Activated T-cell treated with anti-CD3 and anti-CD28 coated beads, Interleukin-2, amount 50 U/mL, for 4 hours (primary cell): Measurements from ENCODE around the gene PTPRO. TPM values are rescaled to one million over a fixed set of nuclear protein-coding genes. Genes with fewer than 3 reads are reported as not detected.
A peak's percentile ranks its signal among the peaks of the same experiment; 100 is the strongest.

ENCODE experiments used
- ATAC-seq, 2 donors: fragments of 200-7000 bp; cut with Tn5 transposase; one replicate each; pipeline ENCODE4 v1.10.0; 2021
- DNase-seq: peaks from one replicate; pipeline ENCODE4 v3.0.0-alpha.2; 2020
- H3K27me3 Mint-ChIP-seq: one replicate; pipeline ENCODE4 v1.8.0; 2021; ENCODE audit warnings: low read depth, mixed read lengths
- H3K36me3 Mint-ChIP-seq: one replicate; pipeline ENCODE4 v1.8.0; 2022; ENCODE audit warnings: mixed read lengths; ENCODE audit not compliant: insufficient read depth
- H3K4me1 Mint-ChIP-seq: one replicate; pipeline ENCODE4 v1.8.0; 2021; ENCODE audit warnings: low read depth, mixed read lengths
- H3K4me3 Mint-ChIP-seq: one replicate; pipeline ENCODE4 v1.8.0; 2021; ENCODE audit warnings: mild to moderate bottlenecking, moderate library complexity, mixed read lengths
- H3K9me3 Mint-ChIP-seq: one replicate; pipeline ENCODE4 v1.8.0; 2021; ENCODE audit warnings: mixed read lengths
- total RNA-seq, 3 donors: library from RNA; stranded (reverse); gene quantifications; one replicate each; pipeline ENCODE4 v1.2.1, GENCODE V29; 2021

The PTPRO gene
- total RNA-seq, 3 donors from 2014 or later = 0.14 TPM; not detected in 2

- ATAC-seq (peak; percentile 82 to 84), DNase-seq (no peak)
- Mint-ChIP-seq H3K4me1 (peaks cover 24% of the 10 kb centered on the region), H3K36me3 (no peaks in the 10 kb centered on the region), H3K27me3 (no peaks in the 10 kb centered on the region), H3K9me3 (no peaks in the 10 kb centered on the region), H3K4me3 (peak overlapping the region; percentile 69)
These were observed 212.0 kb downstream of the PTPRO start for GRCh38 chr12:15534322-15534721.

- no peaks in the 10 kb centered on the region for H3K9me3 Mint-ChIP-seq
- DNase-seq = no peak
- H3K4me3 Mint-ChIP-seq = peak overlapping the region; percentile 69
- peaks cover 24% of the 10 kb centered on the region for H3K4me1 Mint-ChIP-seq
- no peaks in the 10 kb centered on the region for H3K27me3 Mint-ChIP-seq
- no peaks in the 10 kb centered on the region for H3K36me3 Mint-ChIP-seq
- no peak for ATAC-seq
These were observed 212.6 kb downstream of the PTPRO start for GRCh38 chr12:15534874-15535273.

GRCh38 chr12:15535352-15535781, 213.1 kb downstream of the PTPRO start:
- no peak for DNase-seq
- H3K27me3 Mint-ChIP-seq = no peaks in the 10 kb centered on the region
- H3K4me1 Mint-ChIP-seq = peaks cover 27% of the 10 kb centered on the region
- no peak for ATAC-seq
- H3K9me3 Mint-ChIP-seq = no peaks in the 10 kb centered on the region
- H3K36me3 Mint-ChIP-seq = no peaks in the 10 kb centered on the region
- no peak overlapping the region for H3K4me3 Mint-ChIP-seq

- Mint-ChIP-seq H3K9me3 (no peaks in the 10 kb centered on the region), H3K36me3 (no peaks in the 10 kb centered on the region), H3K4me1 (peaks cover 33% of the 10 kb centered on the region), H3K27me3 (no peaks in the 10 kb centered on the region), H3K4me3 (no peak overlapping the region)
- no peak for DNase-seq
- no peak for ATAC-seq
These were observed 214.1 kb downstream of the PTPRO start for GRCh38 chr12:15536446-15536845.

DNA sequence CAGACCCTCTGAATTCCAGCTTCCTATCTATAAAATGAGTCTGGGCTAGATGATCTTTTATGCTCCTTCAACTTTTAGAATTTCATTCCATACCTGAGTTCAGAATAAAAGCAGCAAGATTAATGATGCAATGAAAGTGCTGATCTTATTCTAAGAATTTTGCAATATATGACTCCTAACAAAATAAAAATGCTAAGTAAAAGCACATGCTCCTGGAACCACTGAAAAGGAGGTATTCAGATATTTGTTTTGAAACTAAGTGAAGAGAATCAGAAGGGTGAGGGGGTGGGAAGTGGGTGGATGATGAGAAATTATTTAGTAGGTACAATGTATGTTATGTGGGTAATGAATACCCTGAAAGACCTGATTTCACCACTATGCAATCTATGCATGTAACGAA, 216.6 kb downstream of the PTPRO start:
- Mint-ChIP-seq H3K4me3 (no peak overlapping the region), H3K27me3 (no peaks in the 10 kb centered on the region), H3K36me3 (no peaks in the 10 kb centered on the region), H3K4me1 (peaks cover 27% of the 10 kb centered on the region), H3K9me3 (no peaks in the 10 kb centered on the region)
- ATAC-seq (peak in 1 of 2 donors; percentile 23), DNase-seq (no peak)

GRCh38 chr12:15540005-15540404, 217.7 kb downstream of the PTPRO start:
- no peaks in the 10 kb centered on the region for H3K27me3 Mint-ChIP-seq
- peaks cover 32% of the 10 kb centered on the region for H3K4me1 Mint-ChIP-seq
- H3K36me3 Mint-ChIP-seq = no peaks in the 10 kb centered on the region
- ATAC-seq (no peak), DNase-seq (no peak)
- no peaks in the 10 kb centered on the region for H3K9me3 Mint-ChIP-seq
- no peak overlapping the region for H3K4me3 Mint-ChIP-seq

DNA sequence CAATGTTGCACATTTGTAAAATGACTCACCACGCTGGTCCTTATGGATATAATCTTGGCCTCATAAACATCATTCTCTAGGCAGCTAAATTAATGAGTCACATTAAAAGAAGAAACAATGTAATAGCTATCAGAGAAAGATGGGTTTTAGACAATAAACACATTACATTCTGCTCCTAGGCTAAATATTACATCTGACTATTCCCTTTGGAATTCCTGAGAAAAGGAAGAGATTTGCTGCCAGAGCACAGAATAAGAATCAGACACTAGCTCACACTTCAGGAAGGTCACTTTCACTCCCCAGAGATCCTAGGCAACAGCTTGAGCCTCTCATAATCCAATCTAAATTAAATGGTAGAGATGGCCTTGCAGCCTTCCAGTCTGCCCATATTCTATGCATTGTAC, 218.2 kb downstream of the PTPRO start:
- DNase-seq (no peak), ATAC-seq (no peak)
- no peaks in the 10 kb centered on the region for H3K9me3 Mint-ChIP-seq
- no peak overlapping the region for H3K4me3 Mint-ChIP-seq
- no peaks in the 10 kb centered on the region for H3K27me3 Mint-ChIP-seq
- H3K36me3 Mint-ChIP-seq = no peaks in the 10 kb centered on the region
- peaks cover 36% of the 10 kb centered on the region for H3K4me1 Mint-ChIP-seq

DNA sequence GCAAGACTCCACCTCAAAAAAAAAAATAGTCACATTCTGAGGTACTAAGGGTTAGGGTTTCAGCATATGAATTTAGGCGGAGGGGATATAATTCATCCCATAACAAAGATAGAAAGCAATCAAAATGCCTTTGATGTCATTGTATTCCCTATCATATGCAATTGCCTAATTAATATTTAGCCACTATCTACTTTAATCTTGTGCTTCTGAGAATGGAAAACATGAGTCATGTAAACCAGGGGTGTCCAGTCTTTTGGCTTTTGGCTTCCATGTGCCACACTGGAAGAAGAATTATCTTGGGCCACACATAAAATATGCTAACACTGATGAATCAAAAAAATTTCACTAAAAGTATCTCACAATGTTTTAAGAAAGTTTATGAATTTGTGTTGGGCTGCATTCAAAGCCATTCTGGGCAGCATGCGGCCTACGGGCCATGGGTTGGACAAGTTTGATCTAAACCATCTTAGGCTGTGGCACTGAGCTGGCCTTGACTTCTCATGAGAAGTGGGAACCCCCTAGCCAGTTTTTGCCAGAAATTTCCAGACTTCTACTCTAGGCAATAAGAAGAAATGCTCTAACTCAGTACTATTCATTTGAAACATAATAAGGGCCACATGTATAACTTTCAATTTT, 219.8 kb downstream of the PTPRO start:
- Mint-ChIP-seq H3K27me3 (no peaks in the 10 kb centered on the region), H3K36me3 (no peaks in the 10 kb centered on the region), H3K9me3 (no peaks in the 10 kb centered on the region)

DNA sequence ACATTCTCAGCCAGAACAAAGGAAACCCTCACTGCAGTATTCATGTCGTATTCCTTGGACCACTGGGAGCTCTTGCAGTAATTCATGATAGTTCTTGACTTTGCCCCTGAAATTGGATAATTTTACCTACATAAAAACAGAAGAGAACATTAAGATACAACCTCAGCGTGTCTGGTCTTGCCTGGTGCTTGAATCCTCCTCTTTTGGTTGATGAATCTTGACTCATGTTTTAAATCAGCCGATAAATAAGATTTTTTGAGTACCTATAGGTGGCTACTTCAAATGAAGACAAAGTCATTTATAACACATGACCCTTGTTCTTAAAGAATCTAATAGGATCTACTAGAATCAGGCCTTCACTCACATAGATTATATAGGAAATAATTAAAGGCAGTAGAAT, 221.0 kb downstream of the PTPRO start:
- DNase-seq (no peak), ATAC-seq (no peak)
- Mint-ChIP-seq H3K4me3 (no peak overlapping the region), H3K27me3 (no peaks in the 10 kb centered on the region), H3K36me3 (no peaks in the 10 kb centered on the region), H3K4me1 (peaks cover 57% of the 10 kb centered on the region), H3K9me3 (no peaks in the 10 kb centered on the region)

More for the DNA sequence above, 219.8 kb downstream of the PTPRO start:
- peaks cover 46% of the 10 kb centered on the region for H3K4me1 Mint-ChIP-seq
- no peak for DNase-seq
- H3K4me3 Mint-ChIP-seq = no peak overlapping the region
- ATAC-seq = no peak

DNA sequence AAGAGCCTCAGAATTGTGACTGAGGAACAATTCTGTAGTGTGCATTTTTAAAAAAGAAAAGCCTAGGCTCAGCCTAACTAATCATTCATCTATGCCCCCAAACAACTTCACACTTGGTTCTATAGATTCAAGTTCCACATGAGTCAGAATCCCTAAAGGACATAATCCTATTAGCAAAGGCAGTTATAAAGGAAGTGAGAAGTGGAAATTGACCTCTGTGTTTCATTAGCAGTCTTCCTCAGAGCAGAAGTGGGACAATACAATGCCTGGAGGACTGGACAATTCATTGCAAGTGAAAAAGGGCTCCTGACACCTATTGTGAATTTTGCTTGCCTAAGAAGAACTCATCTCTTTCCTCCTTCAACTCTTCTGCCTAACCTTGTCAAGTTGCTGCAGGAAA, 222.3 kb downstream of the PTPRO start:
- no peak overlapping the region for H3K4me3 Mint-ChIP-seq
- no peaks in the 10 kb centered on the region for H3K27me3 Mint-ChIP-seq
- H3K4me1 Mint-ChIP-seq = peaks cover 58% of the 10 kb centered on the region

GRCh38 chr12:15545334-15545733, 223.0 kb downstream of the PTPRO start:
- Mint-ChIP-seq H3K27me3 (no peaks in the 10 kb centered on the region), H3K4me1 (peaks cover 56% of the 10 kb centered on the region), H3K9me3 (no peaks in the 10 kb centered on the region), H3K4me3 (no peak overlapping the region), H3K36me3 (peaks cover 4% of the 10 kb centered on the region)
- no peak for ATAC-seq
- DNase-seq = no peak

More for the DNA sequence above, 222.3 kb downstream of the PTPRO start:
- H3K36me3 Mint-ChIP-seq = peaks cover 4% of the 10 kb centered on the region
- ATAC-seq (no peak), DNase-seq (no peak)
- no peaks in the 10 kb centered on the region for H3K9me3 Mint-ChIP-seq

- H3K27me3 Mint-ChIP-seq = no peaks in the 10 kb centered on the region
- H3K4me1 Mint-ChIP-seq = peaks cover 54% of the 10 kb centered on the region
- DNase-seq (peak; percentile 7), ATAC-seq (peak; percentile 79 to 83)
- peaks cover 8% of the 10 kb centered on the region for H3K36me3 Mint-ChIP-seq
- H3K9me3 Mint-ChIP-seq = peaks cover 4% of the 10 kb centered on the region
- H3K4me3 Mint-ChIP-seq = peak overlapping the region; percentile 49
These were observed 223.9 kb downstream of the PTPRO start for GRCh38 chr12:15546102-15546701.

GRCh38 chr12:15547063-15547462, 224.8 kb downstream of the PTPRO start:
- Mint-ChIP-seq H3K9me3 (peaks cover 4% of the 10 kb centered on the region), H3K4me1 (peaks cover 53% of the 10 kb centered on the region), H3K36me3 (peaks cover 8% of the 10 kb centered on the region), H3K4me3 (peak overlapping the region; percentile 41), H3K27me3 (no peaks in the 10 kb centered on the region)
- no peak for ATAC-seq
- no peak for DNase-seq

GRCh38 chr12:15547691-15548090, 225.4 kb downstream of the PTPRO start:
- Mint-ChIP-seq H3K27me3 (no peaks in the 10 kb centered on the region), H3K36me3 (peaks cover 8% of the 10 kb centered on the region), H3K9me3 (peaks cover 4% of the 10 kb centered on the region), H3K4me3 (no peak overlapping the region), H3K4me1 (peaks cover 56% of the 10 kb centered on the region)
- DNase-seq (no peak), ATAC-seq (no peak)

- Mint-ChIP-seq H3K4me1 (peaks cover 39% of the 10 kb centered on the region), H3K9me3 (peaks cover 4% of the 10 kb centered on the region), H3K36me3 (peaks cover 16% of the 10 kb centered on the region)
These were observed 228.5 kb downstream of the PTPRO start for GRCh38 chr12:15550793-15551192.

More at GRCh38 chr12:15550793-15551192, 228.5 kb downstream of the PTPRO start:
- DNase-seq = no peak
- no peak for ATAC-seq
- no peak overlapping the region for H3K4me3 Mint-ChIP-seq
- H3K27me3 Mint-ChIP-seq = no peaks in the 10 kb centered on the region
